Caki2 (cell line): ENCODE data around the gene CTIF. TPM values are rescaled to one million over a fixed set of nuclear protein-coding genes. Genes with fewer than 3 reads are reported as not detected.

Experiments
- total RNA-seq: library from RNA; depleted of rRNA; stranded (reverse); fragments of >200 nt; shearing (Covaris generic); gene quantifications from 2 replicates; pipeline ENCODE4 v1.2.3, GENCODE V29; 2014; ENCODE audit warnings: low replicate concordance; rRNA removed

The CTIF gene
- total RNA-seq, 1 experiment from 2014 or later: 3.7 TPM

Other genes with a start within 250 kb of the CTIF start
- 0.03 and 0.84 TPM in 2 replicates for gene ZBTB7C, start 129.6 kb upstream of the CTIF start, total RNA-seq